GM21576 (cell line): ENCODE results near the gene RRP9.
"Not testable (repeated sequence)": the region's sequence is repeated elsewhere in the genome, so short reads cannot be mapped to it uniquely, and the experiment has no call there.

Source experiments
- ATAC-seq: cut with Tn5 transposase; IDR thresholded peaks from one replicate; pipeline ENCODE4 v1.9.1; 2021; ENCODE audit warnings: mild to moderate bottlenecking, moderate library complexity; ENCODE audit not compliant: unreplicated experiment

Gene RRP9

DNA sequence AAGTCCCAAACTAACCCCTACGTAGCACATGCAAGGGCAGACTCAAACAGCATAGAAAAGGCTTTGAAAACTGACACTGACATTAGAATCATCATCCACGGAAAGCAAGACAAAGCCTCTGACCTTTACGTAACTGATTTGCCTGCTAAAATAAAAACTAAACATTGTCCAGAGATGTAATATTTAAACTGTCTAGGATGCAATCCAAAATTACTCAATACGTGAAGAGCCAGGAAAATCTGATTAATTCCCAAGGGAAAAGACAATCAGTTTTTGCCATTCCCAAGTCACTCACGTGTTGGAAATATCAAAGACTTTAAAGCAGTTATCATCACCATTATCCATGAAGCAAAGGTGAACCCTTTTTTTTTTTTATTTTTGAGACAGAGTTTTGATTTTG lies 25.3 kb downstream of the RRP9 start:
- no peak for ATAC-seq

GRCh38 chr3:51908026-51908425 lies 33.7 kb downstream of the RRP9 start:
- no peak for ATAC-seq

- no peak for ATAC-seq
Measured at GRCh38 chr3:51904034-51904823, 37.5 kb downstream of the RRP9 start.

DNA sequence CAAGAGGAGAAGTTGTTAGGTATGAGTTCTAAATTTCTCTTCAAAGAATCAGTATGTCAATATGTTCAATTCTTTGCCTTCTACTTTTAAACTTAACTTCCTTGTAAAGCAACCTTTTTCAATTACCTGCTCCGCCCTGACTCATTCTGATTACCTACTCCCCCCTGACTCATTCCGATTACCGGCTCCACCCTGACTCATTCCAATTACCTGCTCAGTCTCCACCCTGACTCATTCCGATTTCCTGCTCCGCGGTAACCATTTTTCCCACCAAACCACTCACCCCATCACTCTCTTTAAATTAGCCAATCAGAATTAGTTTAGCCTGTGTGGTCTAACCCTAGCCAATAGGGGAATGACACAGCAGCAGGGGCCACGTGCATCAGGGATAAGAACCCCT lies 39.3 kb downstream of the RRP9 start:
- not testable (repeated sequence) for ATAC-seq

GRCh38 chr3:51900043-51900442 lies 41.7 kb downstream of the RRP9 start:
- ATAC-seq: not testable (repeated sequence)

- no peak for ATAC-seq
Measured at GRCh38 chr3:51897391-51897790, 44.3 kb downstream of the RRP9 start.

DNA sequence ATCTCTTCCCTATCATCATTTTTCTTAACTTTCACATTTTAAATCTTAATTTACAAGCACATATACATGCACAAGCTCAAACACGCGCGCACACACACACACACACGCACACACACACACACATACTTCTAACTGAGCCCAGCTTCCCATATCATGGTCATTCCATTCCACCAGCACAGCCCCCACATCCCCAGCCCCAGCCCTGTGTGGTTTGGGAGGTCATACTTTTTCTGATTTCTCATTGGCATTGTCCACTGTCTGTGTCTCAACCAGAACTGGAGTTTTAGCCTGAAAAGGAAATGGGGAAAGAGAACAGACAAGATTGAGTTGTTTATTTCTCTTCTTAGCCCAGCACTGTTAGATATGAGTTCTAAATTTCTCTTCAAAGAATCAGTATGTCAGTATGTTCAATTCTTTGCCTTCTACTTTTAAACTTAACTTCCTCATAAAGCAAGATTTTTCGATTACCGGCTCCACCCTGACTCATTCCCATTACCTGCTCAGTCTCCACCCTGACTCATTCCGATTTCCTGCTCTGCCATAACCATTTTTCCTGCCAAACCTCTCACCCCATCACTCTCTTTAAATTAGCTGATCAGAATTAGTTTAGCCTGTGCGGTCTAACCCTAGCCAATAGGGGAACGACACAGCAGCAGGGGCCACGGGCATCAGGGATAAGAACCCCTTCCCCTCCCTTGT lies 44.9 kb downstream of the RRP9 start:
- no peak for ATAC-seq

GRCh38 chr3:51894939-51895338 lies 46.8 kb downstream of the RRP9 start:
- no peak for ATAC-seq

DNA sequence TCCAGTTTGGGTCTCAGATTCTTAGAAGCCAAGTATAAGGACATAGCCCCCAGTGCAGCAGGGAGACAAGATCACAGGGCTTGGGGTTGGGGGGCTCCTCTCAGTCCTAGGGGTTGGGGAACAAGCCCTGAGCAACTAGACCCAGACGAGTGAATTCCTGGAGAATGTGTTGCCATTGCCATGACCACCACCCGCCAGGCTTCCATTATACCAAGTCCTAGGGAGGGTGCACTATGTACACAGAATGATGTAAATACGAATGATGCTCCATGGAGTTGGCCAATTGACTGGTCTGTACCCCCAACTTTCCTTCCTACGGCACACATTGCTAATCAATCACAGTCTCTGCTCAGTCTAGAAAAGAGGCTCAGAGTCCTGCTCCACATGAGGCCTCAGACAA lies 47.3 kb downstream of the RRP9 start:
- no peak for ATAC-seq

DNA sequence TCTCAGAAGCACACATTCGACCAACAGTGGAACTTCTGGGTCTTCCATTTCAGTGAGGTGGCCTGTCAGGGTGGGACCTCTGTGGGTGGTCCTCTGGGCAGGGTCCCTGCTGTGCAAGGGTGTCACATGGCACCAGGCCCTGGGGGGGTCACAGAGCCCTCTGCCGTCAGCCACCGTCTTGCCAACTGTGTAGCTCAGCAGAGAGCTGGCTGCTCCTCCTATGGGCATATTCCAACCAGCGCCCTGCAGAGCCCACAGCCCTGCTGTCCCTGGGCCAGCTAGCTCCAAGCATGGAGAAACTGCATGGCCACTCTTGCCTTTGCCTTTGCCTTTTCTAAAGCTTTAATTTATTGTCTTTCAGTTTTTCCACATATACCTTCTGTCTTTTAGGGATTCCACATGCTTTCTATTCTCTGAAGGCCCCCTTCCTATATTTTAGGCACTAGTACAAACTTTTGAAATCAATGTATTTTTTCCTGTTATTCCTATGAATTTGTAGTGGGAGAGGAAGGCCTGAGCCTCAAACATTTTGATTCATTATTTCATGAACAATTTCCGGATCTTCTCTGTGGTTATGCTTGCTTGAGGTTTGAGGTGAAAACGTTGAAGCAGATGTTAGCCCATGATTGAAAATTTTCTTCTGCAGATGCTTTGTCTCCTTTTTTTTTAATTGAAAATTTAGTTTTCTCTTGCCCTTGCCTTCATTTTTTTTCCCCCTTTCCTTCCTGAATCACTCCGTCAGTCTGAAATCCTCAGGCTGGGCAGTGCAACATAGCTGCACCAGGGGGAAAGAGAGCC lies 50.3 kb downstream of the RRP9 start:
- no peak for ATAC-seq

DNA sequence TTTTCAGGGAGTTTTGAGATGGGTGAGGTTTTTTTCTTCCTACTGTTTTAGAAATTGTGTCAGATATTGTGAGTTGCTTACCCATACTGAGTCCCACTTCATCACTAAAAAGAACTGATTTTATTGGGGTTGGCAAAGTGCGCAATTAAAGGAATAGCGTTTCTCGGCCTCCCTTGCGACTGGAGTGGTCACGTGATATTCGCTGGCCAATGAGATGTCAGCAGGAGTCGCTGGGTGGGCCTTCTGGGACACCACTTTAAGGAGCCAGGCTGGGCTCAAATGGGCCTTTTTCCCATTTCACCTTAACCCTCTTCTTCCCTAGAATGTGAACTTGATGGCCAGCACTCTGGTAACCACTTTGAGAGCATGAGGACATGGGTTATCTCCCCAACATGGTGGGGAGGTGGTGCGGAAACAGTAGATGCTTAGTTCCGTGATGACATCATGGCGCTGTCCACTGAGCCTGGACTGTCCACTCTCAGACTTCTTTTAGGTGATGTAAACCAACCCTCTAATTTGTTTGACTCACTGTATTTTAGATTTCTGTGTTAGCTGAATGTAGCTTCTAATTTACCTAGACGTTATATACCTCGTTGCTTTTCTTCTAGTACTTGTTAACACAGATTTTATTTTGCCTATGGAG lies 53.1 kb downstream of the RRP9 start:
- ATAC-seq: no peak

- no peak for ATAC-seq
Measured at GRCh38 chr3:51887620-51888019, 54.1 kb downstream of the RRP9 start.

DNA sequence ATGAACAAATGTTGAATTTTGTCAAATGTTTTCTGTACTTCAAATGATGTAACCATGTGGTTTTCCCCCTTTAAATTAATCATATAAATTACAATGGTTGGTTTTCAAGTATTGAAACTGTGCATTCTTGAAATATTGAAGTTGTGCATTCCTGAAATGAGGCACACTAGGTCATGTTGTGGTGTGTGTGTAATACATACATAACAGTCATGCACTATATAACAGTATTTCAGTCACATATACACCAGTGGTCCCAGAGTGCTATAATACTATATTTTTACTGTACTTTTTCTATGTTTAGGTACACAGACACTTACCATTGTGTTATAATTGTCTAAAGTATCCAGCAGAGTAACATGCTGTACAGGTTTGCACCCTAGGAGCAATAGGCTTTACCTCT lies 55.3 kb downstream of the RRP9 start:
- ATAC-seq: no peak
